Activated CD4-positive, alpha-beta memory T cell treated with anti-CD3 and anti-CD28 coated beads, Interleukin-2, amount 10 ng/mL, durations not matched to agents 7 days and 5 days (primary cell): ENCODE measurements around the gene P3H2. TPM values are rescaled to one million over a fixed set of nuclear protein-coding genes. Genes with fewer than 3 reads are reported as not detected.

Experiments
- CTCF ChIA-PET: fragments of 350-600 bp; sonication (Branson Sonifier 250); formaldehyde crosslinking; loops from one replicate; lab custom pipeline; 2021; ENCODE audit warnings: antibody characterized with exemption, inconsistent platforms; lab: Charles Lee
- POLR2A ChIA-PET: fragments of 350-600 bp; sonication (Branson Sonifier 250); formaldehyde crosslinking; loops from one replicate; lab custom pipeline; 2021; ENCODE audit warnings: antibody characterized with exemption; lab: Charles Lee
- DNase-seq: peaks from one replicate; pipeline ENCODE4 v3.0.0-alpha.2; 2020
- H3K27ac Mint-ChIP-seq: one replicate; pipeline ENCODE4 v1.8.0; 2021; ENCODE audit warnings: mild to moderate bottlenecking, mixed read lengths
- H3K27me3 Mint-ChIP-seq: one replicate; pipeline ENCODE4 v1.8.0; 2021; ENCODE audit warnings: mixed read lengths
- H3K36me3 Mint-ChIP-seq: one replicate; pipeline ENCODE4 v1.8.0; 2021; ENCODE audit warnings: low read depth, mixed read lengths
- H3K4me1 Mint-ChIP-seq: one replicate; pipeline ENCODE4 v1.8.0; 2021; ENCODE audit warnings: mixed read lengths
- H3K4me3 Mint-ChIP-seq: one replicate; pipeline ENCODE4 v1.8.0; 2021; ENCODE audit warnings: mild to moderate bottlenecking, mixed read lengths
- H3K9me3 Mint-ChIP-seq: one replicate; pipeline ENCODE4 v1.8.0; 2021; ENCODE audit warnings: mixed read lengths
- total RNA-seq, 2 experiments: library from RNA; stranded (reverse); gene quantifications; one replicate each; pipeline ENCODE4 v1.2.3, GENCODE V29; 2021

The P3H2 gene
- total RNA-seq, 2 experiments from 2014 or later = not detected

DNA sequence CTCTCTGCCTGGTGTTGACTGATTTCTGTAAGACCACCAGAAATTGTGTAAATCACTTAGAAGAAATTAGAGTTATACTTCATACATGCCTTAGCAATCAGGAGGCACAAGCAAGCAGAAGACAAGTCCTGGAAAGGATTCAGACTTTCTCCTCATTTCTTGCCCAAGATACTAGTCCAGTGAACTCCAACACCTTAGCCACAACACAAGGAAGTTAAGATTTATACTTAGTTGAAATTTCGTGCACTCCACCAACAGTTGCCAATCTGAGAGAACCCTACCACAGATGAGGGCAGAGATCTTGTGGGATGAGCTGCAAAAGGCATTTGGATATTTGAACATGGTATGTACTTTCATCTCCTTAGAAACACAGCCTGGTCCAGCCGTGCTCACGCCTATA lies 2.3 kb downstream of the P3H2 start:
- ChIA-PET CTCF (no interaction called here), POLR2A (no interaction called here)
- H3K4me1 Mint-ChIP-seq = peaks cover 6% of the 10 kb centered on the region
- peaks cover 41% of the 10 kb centered on the region for H3K27me3 Mint-ChIP-seq
- H3K4me3 Mint-ChIP-seq = no peak overlapping the region
- H3K36me3 Mint-ChIP-seq = no peaks in the 10 kb centered on the region
- H3K27ac Mint-ChIP-seq = no peak overlapping the region
- DNase-seq = no peak
- no peaks in the 10 kb centered on the region for H3K9me3 Mint-ChIP-seq

DNA sequence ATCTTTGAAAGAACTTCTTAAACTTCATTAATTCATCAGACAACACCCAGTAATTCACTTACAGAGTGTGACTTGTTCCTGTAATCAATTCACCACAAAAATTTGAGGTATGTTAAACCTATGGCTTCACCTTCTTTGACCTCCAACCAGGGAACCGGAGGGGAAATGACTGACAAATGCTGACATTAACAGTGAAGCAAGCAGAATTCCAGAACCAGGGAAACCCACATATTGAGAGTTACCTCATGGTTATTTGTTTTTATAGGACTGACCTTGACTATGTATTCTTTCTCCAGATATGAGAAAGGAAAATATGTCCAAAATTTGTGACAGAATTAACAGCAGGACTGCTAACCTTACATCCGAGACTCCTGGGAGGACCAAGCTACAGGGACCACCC lies 2.7 kb downstream of the P3H2 start:
- Mint-ChIP-seq H3K27me3 (peaks cover 41% of the 10 kb centered on the region), H3K36me3 (no peaks in the 10 kb centered on the region), H3K27ac (no peak overlapping the region)

DNA sequence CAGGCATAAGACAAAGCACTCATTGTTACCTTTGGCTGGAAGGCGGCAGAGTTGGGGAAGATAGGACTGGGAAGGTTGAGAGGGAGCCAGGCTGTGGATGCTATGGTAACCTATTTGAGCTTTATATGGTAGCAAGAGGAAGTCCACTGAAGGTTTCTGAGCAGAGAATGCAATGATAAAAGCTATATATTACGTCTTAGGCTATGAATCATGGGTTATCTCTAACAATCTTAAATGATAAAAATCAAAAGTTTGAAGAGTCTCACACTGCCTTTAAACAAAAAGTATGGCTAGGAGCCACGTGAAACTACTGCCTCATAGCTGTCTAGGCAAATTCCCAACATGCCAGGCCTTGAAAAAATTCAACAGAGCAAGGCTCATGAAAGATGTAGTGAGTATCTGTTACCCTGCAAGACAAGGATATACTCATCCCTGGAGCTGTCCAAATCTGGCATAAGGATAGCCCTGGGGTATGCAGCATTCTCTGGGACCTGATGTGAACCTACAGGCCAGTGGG lies 4.1 kb downstream of the P3H2 start:
- no peak overlapping the region for H3K4me3 Mint-ChIP-seq
- H3K27ac Mint-ChIP-seq = no peak overlapping the region
- peaks cover 6% of the 10 kb centered on the region for H3K4me1 Mint-ChIP-seq
- H3K9me3 Mint-ChIP-seq = no peaks in the 10 kb centered on the region
- ChIA-PET CTCF (no interaction called here), POLR2A (no interaction called here)
- no peaks in the 10 kb centered on the region for H3K36me3 Mint-ChIP-seq
- H3K27me3 Mint-ChIP-seq = peaks cover 34% of the 10 kb centered on the region
- no peak for DNase-seq

More for the DNA sequence above, 2.7 kb downstream of the P3H2 start:
- Mint-ChIP-seq H3K9me3 (no peaks in the 10 kb centered on the region), H3K4me3 (no peak overlapping the region), H3K4me1 (peaks cover 6% of the 10 kb centered on the region)
- no peak for DNase-seq
- POLR2A ChIA-PET = no interaction called here
- CTCF ChIA-PET = no interaction called here

DNA sequence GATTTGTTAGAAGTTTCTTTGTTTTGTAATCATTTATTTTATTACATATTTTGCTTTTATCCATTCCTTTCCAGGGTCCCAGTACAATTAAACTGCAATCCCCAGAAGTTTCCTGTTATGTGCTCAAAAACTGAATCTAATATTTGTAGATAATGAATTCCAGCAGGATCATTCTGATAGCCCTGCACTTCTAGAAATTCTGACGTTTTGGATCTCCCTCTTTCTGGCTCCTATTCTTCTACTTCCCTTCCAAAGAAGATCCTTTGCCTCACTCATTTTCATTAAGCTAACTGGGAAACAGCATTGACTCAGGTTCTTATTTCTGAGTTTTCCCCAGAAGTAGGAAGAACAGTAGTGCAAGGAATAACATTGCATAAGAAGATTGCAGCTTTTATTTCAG lies 9.9 kb downstream of the P3H2 start:
- no peak overlapping the region for H3K27ac Mint-ChIP-seq
- H3K4me3 Mint-ChIP-seq = no peak overlapping the region
- CTCF ChIA-PET = interaction anchor here (1.5 kb wide), 1 partner anchor 144 kb away, joined by 3 read pairs; no protein-coding TSS in a partner anchor
- no peaks in the 10 kb centered on the region for H3K4me1 Mint-ChIP-seq
- DNase-seq = no peak
- peaks cover 3% of the 10 kb centered on the region for H3K27me3 Mint-ChIP-seq
- POLR2A ChIA-PET = no interaction called here
- H3K36me3 Mint-ChIP-seq = no peaks in the 10 kb centered on the region
- H3K9me3 Mint-ChIP-seq = no peaks in the 10 kb centered on the region

DNA sequence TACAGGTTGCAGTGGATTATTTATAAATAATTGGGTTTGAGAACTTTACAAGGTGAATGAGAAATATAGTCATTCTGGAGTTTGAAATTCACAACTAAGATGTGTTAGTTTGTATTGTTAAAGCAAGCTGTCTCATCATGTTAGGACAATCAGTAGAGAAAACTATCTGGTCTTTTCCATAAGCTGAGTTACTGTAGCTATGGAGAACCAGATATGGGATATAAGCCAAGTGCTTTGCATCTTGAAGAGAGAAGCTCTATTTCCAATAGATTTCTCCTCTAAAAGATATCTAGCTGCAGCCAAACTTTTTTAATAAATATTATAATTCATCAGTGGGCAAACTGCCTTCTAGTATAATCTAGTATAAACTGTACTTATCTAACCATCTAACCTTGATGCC lies 11.3 kb downstream of the P3H2 start:
- DNase-seq = no peak
- H3K4me1 Mint-ChIP-seq = no peaks in the 10 kb centered on the region
- ChIA-PET POLR2A (no interaction called here), CTCF (interaction anchor here (1.5 kb wide), 1 partner anchor 143 kb away, joined by 3 read pairs; no protein-coding TSS in a partner anchor)
- H3K36me3 Mint-ChIP-seq = no peaks in the 10 kb centered on the region
- H3K27ac Mint-ChIP-seq = no peak overlapping the region
- H3K27me3 Mint-ChIP-seq = no peaks in the 10 kb centered on the region
- H3K9me3 Mint-ChIP-seq = no peaks in the 10 kb centered on the region
- H3K4me3 Mint-ChIP-seq = no peak overlapping the region

DNA sequence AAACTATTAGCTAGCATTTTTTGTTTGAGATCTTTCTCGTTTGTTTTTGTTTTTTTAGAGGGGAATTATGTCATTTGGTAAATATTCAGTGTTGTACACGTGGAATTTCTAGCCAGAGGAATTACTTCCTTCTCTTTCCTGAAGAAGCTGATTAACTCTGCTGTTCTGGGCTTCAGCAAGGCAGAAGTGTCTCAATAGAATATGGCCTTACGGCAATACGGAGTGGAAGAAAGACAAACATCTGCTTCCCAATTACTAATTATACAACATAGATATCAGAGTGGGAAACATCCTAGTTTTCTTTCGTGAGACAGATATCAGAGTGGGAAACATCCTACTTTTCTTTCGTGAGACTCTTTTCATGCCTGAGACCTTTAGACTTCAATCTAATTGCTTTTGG lies 11.9 kb downstream of the P3H2 start:
- POLR2A ChIA-PET = no interaction called here
- no peaks in the 10 kb centered on the region for H3K36me3 Mint-ChIP-seq
- H3K27me3 Mint-ChIP-seq = no peaks in the 10 kb centered on the region
- no peak overlapping the region for H3K4me3 Mint-ChIP-seq
- CTCF ChIA-PET = no interaction called here
- H3K27ac Mint-ChIP-seq = no peak overlapping the region
- no peaks in the 10 kb centered on the region for H3K4me1 Mint-ChIP-seq
- no peaks in the 10 kb centered on the region for H3K9me3 Mint-ChIP-seq
- DNase-seq = no peak

DNA sequence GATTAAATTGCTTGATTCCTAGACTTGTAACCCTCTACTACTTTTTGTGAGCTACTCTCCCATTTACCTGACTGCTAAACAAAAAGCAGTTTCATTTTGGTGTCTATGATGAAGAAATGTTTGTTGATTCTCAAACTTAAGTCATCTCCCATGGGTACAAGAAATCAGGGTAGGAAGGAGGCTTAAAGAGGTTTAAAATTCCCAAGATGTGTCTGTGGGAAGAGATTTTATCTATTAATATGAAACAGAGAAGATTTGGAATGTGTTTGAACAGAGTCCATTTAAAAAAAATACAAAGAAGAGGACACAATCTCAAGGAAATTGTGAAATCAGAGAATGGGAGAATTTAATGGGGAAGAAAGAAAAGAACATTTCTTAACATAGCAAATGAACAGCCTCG lies 14.8 kb downstream of the P3H2 start:
- CTCF ChIA-PET = no interaction called here
- Mint-ChIP-seq H3K9me3 (no peaks in the 10 kb centered on the region), H3K27me3 (peaks cover 6% of the 10 kb centered on the region), H3K36me3 (no peaks in the 10 kb centered on the region), H3K4me1 (peaks cover 4% of the 10 kb centered on the region), H3K27ac (no peak overlapping the region), H3K4me3 (no peak overlapping the region)
- POLR2A ChIA-PET = no interaction called here
- DNase-seq = no peak

DNA sequence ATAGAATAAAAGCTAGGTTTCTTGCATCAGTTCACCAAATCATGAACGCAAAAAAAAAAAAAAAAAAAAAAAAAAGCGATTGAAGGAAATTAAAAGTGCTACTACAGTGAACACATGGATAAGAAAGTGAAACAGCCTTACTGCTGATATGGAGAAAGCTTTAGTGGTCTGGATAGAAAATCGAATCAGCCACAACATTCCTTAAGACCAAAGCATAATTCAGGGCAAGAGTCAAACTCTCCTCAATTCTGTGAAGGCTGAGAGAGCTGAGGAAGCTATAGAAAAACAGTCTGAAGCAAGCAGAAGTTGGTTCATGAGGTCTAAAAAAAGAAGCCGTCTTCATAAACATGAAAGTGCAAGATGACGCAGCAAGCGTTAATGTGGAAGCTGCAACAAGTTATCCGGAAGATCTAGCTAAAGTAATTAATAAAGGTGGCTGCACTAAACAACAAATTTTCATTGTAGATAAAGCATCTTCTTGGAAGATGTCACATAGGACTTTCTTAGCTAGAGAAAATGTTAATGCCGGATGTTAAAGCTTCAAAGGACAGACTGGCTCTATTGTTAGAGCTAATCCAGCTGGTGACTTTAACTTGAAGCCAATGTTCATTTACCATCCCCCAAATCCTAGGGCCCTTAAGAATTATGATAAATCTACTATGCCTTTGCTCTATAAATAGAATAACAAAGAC lies 19.2 kb downstream of the P3H2 start:
- ChIA-PET POLR2A (no interaction called here), CTCF (interaction anchor here (1.8 kb wide), 1 partner anchor 9 kb away, joined by 3 read pairs; no protein-coding TSS in a partner anchor)
- DNase-seq = no peak
- H3K4me3 Mint-ChIP-seq = no peak overlapping the region
- H3K9me3 Mint-ChIP-seq = no peaks in the 10 kb centered on the region
- no peaks in the 10 kb centered on the region for H3K36me3 Mint-ChIP-seq
- H3K27me3 Mint-ChIP-seq = peaks cover 6% of the 10 kb centered on the region
- H3K27ac Mint-ChIP-seq = no peak overlapping the region
- peaks cover 4% of the 10 kb centered on the region for H3K4me1 Mint-ChIP-seq

DNA sequence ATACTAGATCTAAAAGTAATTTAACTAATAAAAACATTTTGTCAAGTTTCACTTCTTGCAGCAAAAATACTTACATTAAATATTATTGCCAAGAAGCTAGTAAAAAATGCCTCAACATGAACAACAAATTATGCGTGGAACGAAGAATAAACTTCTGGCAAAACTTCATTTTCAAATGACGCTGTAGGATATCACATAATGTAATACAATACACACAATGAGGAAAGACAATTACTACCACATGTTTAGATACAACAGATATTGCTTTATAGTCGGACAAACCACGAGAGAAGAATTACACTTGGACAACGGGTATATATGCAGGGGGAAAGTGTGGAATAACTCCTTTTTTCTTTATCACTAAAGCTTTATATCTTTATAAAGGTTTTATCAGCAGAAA lies 21.6 kb downstream of the P3H2 start:
- no peaks in the 10 kb centered on the region for H3K9me3 Mint-ChIP-seq
- peaks cover 6% of the 10 kb centered on the region for H3K27me3 Mint-ChIP-seq
- no peak overlapping the region for H3K27ac Mint-ChIP-seq
- no peak for DNase-seq
- H3K36me3 Mint-ChIP-seq = no peaks in the 10 kb centered on the region
- ChIA-PET POLR2A (no interaction called here), CTCF (no interaction called here)
- peaks cover 4% of the 10 kb centered on the region for H3K4me1 Mint-ChIP-seq
- no peak overlapping the region for H3K4me3 Mint-ChIP-seq

DNA sequence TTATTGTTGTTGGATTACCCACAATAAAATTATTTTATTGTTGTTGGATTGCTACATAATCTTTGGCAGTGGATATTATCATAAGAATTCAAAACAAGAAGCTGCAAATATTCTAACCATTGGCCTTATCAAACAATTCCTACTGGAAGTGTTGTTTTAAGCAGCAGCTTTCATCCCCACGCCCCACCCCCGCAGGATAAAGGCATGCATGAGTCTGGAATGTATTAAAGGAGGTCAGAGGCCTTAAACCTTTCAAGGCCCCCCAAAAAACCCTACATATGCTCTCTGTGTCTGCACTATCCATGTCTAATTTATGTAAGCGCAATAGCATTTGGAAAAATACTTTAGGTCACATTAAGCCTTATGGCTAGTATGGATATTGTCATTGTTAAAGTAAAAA lies 23.1 kb downstream of the P3H2 start:
- no peak for DNase-seq
- ChIA-PET CTCF (no interaction called here), POLR2A (no interaction called here)
- Mint-ChIP-seq H3K27ac (no peak overlapping the region), H3K4me3 (no peak overlapping the region), H3K27me3 (peaks cover 5% of the 10 kb centered on the region), H3K4me1 (peaks cover 4% of the 10 kb centered on the region), H3K9me3 (no peaks in the 10 kb centered on the region), H3K36me3 (no peaks in the 10 kb centered on the region)

DNA sequence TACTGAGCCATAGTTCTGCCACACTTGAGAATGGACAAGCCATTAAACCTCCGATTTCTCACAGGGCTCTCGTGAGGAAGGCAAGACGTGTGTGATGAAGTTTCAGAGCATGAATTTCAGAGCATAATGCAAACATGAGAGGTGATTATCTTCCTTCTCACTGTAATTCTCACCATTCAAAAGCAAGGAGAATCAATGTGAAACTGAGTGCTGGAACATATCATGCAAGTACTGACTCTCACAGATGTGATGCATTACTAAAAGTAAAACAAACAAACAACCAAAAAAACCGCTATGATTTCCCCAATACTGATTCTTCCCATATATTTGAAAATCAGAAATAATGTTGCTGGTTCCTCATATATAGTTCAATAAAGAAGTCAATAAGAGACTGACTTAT lies 23.7 kb downstream of the P3H2 start:
- DNase-seq = no peak
- no peak overlapping the region for H3K4me3 Mint-ChIP-seq
- H3K36me3 Mint-ChIP-seq = no peaks in the 10 kb centered on the region
- H3K27me3 Mint-ChIP-seq = no peaks in the 10 kb centered on the region
- no peaks in the 10 kb centered on the region for H3K9me3 Mint-ChIP-seq
- ChIA-PET CTCF (no interaction called here), POLR2A (no interaction called here)
- peaks cover 4% of the 10 kb centered on the region for H3K4me1 Mint-ChIP-seq
- no peak overlapping the region for H3K27ac Mint-ChIP-seq

DNA sequence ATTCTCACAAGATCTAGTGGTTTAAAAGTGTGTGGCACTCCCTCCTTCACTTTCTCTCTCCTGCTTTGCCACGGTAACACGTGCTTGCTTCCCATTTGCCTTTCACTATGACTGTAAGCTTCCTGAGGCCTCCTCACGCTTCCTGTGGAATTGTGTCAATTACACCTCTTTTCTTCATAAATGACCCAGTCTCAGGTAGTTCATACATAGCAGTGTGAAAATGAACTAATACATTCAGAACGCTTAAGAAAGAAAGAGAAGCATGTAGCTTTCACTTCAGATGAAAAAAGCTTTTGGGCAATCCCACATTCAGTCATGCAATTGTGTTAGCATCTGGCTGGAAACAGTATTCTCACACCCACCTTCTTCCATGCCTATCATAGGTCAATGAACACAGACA lies 24.4 kb downstream of the P3H2 start:
- Mint-ChIP-seq H3K36me3 (no peaks in the 10 kb centered on the region), H3K4me1 (peaks cover 3% of the 10 kb centered on the region), H3K9me3 (no peaks in the 10 kb centered on the region), H3K4me3 (no peak overlapping the region), H3K27me3 (no peaks in the 10 kb centered on the region), H3K27ac (no peak overlapping the region)
- POLR2A ChIA-PET = no interaction called here
- no peak for DNase-seq
- CTCF ChIA-PET = no interaction called here

DNA sequence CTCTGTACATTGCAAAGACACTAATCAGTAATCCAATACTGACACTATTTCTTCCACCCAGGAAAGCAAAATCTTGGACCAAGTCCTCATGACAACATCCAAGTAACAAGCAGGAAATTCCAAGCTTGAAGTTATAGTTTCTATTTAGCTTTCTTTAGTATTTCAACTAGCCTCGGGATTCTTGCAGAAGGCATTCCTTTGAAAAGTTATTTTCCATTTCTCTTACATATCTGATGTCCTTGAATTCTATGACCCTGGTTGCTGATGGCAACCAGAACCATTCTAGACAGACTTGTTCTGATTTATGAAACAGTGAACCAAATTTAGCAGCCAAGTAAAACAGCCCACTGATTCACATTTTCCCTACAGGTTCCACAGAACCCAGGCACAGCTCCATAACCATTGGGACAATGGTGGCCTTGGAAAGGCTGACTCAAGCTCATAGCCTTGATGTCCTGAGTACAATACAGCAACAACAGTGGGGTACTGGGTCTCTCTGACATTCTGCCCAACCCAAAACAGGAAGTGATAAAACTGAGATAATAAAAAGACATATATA lies 26.5 kb downstream of the P3H2 start:
- POLR2A ChIA-PET = no interaction called here
- Mint-ChIP-seq H3K27me3 (no peaks in the 10 kb centered on the region), H3K27ac (no peak overlapping the region), H3K4me1 (no peaks in the 10 kb centered on the region), H3K9me3 (no peaks in the 10 kb centered on the region), H3K36me3 (no peaks in the 10 kb centered on the region), H3K4me3 (no peak overlapping the region)
- DNase-seq = no peak
- CTCF ChIA-PET = interaction anchor here (1.1 kb wide), 1 partner anchor 26 kb away, joined by 3 read pairs; no protein-coding TSS in a partner anchor

DNA sequence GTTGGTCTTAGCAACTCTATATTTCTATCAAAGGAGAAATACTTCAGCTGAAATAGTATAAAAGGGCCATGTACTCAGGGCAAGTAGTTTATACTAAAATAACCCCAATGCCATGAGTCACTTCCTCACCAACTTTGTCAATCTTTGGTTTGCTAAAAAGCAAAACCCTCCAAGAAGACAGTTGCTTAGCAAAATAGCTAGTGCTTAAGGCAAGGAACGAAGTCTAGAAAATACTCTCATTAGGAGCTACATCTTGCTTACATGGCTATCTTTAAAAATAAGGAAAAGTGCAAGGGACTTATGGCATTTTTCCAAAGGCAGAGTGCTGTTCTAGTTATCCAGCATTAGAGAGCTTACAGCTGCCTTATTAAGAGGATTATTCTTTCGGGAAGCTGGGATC lies 28.4 kb downstream of the P3H2 start:
- POLR2A ChIA-PET = no interaction called here
- CTCF ChIA-PET = interaction anchor here (0.9 kb wide), 1 partner anchor 9 kb away, joined by 3 read pairs; no protein-coding TSS in a partner anchor
- H3K27ac Mint-ChIP-seq = no peak overlapping the region
- no peak for DNase-seq
- H3K4me3 Mint-ChIP-seq = no peak overlapping the region
- no peaks in the 10 kb centered on the region for H3K4me1 Mint-ChIP-seq
- H3K27me3 Mint-ChIP-seq = no peaks in the 10 kb centered on the region
- H3K36me3 Mint-ChIP-seq = no peaks in the 10 kb centered on the region
- H3K9me3 Mint-ChIP-seq = no peaks in the 10 kb centered on the region
